ENCODE data around the gene OR2H2.

OR2H2 gene

GRCh38 chr6:29584821-29585220 lies at the start of gene OR2H2:
OR2H2 (plus strand) TSS chr6:29585121; CDS start chr6:29587945, 2,824 bp downstream.
- no peak for DNase-seq

DNA sequence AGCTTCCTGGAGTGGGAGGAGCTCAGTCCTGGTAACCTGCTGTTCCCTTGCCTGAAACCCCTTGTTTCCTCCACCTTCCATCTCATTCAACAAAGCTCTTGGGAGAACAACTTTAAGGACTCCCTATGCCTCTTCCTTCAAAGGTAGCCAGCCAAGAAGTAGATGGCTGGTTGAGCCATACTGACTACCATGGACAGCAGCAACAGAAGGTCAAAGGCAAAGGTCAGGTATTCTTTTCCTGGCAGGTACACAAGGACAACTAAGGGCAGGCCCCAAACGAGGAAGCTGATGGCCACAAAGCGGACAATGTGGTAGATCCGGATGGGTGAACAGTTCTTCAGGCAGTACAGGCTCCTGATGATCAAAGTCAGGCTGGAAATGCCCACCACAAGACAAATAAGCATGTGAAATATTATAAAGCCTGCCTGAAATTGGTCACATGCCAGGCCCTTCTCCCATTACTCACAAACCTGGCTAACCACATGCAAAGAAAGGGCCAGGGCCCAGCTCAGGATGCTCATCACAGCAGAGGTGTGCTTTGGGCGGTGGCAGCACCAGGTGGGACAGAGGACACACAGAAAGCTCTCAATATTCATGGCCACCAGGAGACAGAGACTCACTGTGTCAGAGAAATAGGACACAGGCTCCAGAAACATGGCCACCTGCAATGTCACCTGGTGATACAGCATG lies 47.1 kb upstream of the OR2H2 start:
- no peak for DNase-seq

GRCh38 chr6:29547573-29547972 lies 37.3 kb upstream of the OR2H2 start:
- DNase-seq, result no peak

DNA sequence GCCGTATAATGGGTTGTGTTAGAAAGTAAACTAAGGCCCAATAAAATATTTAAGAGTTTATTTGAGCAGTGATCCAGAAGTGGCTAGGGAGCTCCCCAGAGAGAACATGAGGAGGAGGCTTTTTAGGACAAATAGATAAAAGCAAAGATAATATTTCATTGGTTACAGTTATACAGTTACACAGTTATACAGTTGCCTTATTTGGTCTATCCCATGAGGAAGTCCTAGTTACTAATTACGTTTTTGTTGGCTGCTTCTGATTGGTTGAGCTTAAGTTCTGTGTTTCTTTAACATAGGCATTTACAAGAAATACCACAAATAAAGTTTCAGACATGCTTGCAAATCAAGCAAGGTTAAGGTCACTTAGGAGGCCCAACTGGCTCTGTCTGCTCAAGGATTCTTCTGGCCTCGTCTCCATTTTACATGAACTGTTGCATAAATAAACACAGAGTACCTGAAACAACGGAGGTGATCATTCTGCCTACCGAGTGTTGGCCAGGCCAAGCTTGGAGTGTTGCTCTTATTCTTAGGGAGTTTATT lies 32.3 kb upstream of the OR2H2 start:
- DNase-seq, result no peak

DNA sequence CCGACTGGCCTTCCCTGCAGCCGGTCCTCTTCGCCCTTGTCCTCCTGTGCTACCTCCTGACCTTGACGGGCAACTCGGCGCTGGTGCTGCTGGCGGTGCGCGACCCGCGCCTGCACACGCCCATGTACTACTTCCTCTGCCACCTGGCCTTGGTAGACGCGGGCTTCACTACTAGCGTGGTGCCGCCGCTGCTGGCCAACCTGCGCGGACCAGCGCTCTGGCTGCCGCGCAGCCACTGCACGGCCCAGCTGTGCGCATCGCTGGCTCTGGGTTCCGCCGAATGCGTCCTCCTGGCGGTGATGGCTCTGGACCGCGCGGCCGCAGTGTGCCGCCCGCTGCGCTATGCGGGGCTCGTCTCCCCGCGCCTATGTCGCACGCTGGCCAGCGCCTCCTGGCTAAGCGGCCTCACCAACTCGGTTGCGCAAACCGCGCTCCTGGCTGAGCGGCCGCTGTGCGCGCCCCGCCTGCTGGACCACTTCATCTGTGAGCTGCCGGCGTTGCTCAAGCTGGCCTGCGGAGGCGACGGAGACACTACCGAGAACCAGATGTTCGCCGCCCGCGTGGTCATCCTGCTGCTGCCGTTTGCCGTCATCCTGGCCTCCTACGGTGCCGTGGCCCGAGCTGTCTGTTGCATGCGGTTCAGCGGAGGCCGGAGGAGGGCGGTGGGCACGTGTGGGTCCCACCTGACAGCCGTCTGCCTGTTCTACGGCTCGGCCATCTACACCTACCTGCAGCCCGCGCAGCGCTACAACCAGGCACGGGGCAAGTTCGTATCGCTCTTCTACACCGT lies 31.5 kb upstream of the OR2H2 start:
- no peak for DNase-seq

GRCh38 chr6:29554764-29555163 lies 30.2 kb upstream of the OR2H2 start:
- no peak for DNase-seq

DNA sequence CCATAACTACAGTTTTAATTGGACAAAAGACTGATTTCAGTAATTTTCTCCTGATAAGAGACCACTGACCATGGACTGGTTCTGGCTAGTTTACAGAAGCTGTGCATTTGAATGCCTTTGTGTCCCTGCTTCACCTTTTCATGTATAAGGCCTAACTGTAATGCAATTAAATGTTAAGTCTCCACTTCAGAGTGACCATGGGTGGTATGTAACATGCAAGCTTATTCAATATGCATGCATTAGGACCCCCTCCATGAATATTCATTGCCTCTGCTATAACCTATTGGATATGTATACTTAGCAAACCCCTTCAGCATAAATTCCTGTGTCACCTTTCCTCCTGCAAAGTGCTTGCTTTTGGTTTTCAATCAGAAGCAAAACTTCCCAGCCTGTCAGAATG lies 27.6 kb upstream of the OR2H2 start:
- DNase-seq, result no peak

DNA sequence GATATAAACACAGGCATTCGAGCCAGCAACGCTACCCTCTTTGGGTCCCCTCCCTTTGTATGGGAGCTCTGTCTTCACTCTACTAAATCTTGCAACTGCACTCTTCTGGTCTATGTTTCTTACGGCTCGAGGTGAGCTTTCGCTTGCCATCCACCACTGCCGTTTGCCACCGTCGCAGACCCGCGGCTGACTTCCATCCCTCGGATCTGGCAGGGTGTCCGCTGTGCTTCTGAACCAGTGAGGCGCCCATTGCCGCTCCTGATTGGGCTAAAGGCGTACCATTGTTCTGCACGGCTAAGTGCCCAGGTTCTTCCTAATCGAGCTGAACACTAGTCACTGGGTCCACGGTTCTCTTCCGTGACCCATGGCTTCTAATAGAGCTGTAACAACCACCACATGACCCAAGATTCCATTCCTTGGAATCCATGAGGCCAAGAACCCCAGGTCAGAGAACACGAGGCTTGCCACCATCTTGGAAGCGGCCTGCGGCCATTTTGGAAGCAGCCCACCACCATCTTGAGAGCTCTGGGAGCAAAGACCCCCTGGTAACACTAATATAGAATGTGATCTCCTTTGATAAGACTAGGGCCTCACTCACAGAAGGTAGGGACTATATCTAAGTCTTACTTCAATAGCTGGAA lies 26.4 kb upstream of the OR2H2 start:
- DNase-seq, result no peak

DNA sequence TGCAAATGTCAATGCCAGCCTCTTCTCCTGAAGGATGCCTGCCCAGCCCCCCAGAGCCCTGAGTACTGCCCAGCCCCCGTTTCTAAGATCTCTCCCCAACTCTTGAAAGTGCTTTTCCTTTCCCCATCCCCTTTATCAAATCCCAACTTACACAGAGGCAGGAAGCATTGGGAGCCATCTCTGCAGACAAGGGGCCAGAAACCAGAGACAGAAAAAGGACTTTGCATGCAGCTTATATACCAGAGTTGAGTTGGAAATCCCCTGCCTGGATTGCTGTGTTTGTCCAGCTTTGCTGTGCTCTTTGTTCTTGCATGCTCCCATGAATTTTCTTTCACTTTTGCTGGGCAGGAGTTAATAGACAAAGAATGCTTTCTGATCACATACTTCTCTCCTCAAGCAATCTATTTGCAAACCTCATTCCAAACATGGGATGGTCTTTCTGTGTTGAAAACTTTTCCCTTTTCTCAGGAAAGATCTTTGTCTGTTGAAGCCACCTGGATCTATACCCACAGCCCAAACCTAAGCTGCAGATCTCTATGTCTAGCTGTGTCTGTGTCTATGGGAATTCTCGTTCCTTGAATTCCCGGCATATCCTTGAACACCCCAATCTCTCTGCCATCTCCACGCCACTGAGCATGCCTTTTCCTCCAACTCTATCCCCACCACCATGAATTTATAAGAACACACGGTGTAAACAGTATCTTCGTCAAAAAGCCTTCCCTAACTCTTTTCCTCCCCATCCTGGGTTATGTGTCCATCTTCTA lies 25.2 kb upstream of the OR2H2 start, which contains the start of gene UBD:
UBD (minus strand) TSS at position 209 of the 764 bp plus-strand sequence; CDS start at position 178, 31 bp downstream.
- DNase-seq, result no peak

- no peak for DNase-seq
These were observed 23.8 kb upstream of the OR2H2 start for GRCh38 chr6:29561091-29561490.

- DNase-seq, result no peak
These were observed 23.2 kb upstream of the OR2H2 start for GRCh38 chr6:29561606-29562181.

DNA sequence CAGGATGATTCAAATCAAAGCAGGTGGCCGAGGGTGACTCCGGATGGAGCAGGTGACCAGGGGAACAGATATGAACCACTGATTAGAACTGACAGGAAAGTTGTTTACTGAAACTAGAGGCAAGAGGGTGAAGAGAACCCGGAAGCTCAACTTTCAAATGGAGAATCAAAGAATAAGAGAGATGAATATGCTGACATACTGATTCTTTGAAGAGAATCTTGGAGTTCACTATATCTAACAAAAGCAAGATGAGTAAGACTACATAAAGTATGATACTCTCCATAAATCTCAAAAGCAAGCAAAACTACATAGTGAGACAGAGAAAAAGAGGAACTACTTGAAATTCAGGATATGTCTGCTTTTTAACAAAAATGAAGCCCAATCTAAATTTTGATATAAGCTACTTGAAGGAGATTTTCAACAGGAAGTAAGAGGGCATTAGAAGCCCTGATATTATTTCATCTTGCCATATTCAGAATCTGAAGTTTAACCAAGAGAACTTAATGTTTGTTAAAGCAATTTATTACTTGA lies 21.4 kb upstream of the OR2H2 start:
- no peak for DNase-seq

DNA sequence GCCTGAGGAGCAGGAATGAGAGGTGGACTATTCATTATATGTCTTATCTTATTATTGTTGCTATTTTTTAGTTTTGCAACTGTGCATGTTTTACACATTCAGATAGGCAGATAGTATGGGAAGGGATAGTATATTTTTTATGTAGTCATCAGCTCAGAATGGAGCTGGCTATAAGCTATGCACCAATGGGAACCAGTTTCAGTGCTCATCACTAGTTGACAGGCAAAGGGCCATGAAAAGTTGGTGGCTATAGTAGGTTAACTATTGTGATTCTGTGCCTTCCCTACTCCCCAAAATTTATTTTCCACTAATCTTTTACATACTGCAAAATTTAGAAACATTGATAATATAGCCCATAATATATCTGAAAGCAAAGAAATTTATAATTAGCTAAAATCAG lies 20.0 kb upstream of the OR2H2 start:
- DNase-seq, result no peak

DNA sequence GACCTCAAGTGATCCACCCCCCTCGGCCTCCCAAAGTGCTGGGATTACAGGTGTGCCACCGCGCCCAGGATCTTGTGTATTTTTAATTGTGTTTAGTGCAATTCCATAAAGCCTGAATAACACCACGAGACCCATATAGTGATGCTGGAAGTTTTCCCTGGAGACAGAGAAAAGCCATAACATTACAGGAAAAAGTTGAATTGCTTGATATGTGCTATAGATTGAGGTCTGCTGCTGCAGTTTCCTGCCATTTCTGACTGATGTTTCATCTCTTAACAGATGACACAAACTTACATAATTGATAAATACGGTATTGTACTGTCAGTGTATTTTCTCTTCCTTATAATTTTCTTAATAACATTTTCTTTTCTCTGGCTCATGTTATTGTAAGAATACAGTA lies 18.1 kb upstream of the OR2H2 start:
- DNase-seq, result no peak

DNA sequence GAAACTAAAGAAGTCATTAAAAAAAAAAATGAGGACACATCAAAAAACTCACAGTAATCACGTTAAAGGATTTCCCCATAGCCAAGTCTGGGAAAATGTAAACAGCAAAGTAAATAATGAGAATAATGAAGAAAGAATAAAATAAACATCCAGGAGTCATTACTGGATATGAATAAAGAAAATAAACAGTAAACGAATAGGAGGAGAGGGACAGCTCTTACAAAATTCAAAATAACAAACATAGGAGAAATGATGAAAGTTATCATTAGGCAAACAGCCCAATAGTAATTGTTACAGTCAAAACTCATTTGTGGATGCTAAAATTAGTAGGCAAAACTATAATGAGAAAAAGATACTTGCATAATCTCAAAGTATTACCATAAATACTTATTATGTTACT lies 17.4 kb upstream of the OR2H2 start:
- DNase-seq, result no peak

DNA sequence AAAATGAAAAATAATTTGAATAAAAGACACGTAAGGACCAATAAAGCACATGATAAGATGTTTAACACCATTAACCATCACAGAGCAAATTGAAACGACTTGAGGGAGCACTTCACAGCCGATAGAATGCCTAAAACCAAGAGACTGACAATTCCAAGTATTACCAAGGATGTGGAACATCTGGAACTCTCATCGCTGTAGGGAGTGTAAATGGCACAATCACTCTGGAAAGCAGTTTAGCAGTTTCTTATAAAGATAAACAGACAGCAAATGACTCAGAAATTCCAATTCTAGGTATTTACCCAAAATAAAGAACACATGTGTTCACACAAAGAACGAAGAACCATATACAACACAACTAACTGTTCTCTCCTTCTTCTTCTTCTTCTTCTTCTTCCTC lies 16.9 kb upstream of the OR2H2 start:
- no peak for DNase-seq

- DNase-seq, result no peak
These were observed 8.9 kb upstream of the OR2H2 start for GRCh38 chr6:29576056-29576455.

DNA sequence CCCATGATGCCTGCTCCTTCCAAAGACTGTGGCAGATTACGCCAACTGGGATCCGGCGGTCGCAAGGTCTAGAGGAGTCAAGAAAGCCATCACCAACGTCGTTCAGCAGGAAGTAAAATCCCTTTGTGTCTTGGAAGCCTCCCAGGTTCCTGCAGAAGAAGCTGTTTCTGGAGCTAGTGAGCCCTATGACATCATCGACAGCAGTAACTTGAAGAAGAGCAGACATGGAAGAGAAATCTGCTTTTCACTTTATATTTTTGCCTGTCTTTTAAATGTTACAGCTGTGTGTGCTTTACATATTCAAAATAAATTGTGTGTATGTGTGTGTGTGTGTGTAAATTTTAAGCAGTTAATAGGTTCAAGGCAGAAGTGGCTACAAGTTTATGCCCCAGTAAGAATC lies 7.4 kb upstream of the OR2H2 start:
- no peak for DNase-seq

- peak; percentile 47 for DNase-seq
These were observed 4.6 kb downstream of the OR2H2 start for GRCh38 chr6:29589423-29590048.

DNA sequence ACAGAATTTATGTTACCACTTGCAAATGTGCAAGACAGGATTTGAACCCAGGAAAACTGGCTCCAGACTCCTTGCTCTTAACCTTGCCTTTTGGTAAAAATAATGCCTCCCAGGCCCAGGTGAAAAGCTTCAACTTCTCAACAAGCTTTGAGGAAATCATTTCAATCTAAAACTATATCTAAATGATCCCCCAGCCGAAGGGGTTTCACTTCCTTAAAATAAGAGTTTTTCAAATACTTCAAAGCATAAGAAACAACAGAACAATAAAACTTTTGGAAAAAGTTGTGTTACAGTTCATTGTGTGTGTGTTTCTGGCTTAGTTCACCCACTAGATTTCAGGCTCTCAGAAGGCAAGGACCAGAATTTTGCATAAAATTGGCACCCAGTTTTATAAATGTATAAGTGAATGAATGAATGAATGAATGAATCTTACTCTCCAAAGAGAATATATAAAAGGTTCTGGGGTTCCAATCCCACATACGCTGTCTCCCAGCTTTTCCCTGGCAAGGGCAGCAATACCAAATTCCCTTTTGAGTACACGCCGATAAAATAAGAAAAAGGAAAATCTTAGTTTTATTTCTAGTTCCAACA lies 5.4 kb downstream of the OR2H2 start:
- no peak for DNase-seq

GRCh38 chr6:29591677-29592076 lies 6.8 kb downstream of the OR2H2 start:
- no peak for DNase-seq
